Ishikawa (cell line): ENCODE measurements around the gene CPED1.

ENCODE experiments used
- CEBPB ChIP-seq: IDR thresholded peaks from 2 replicates; pipeline ENCODE4 v1.6.1; 2012
- EP300 ChIP-seq: IDR thresholded peaks from 2 replicates; pipeline ENCODE4 v1.6.1; 2012; ENCODE audit warnings: borderline replicate concordance
- FOXM1 ChIP-seq: IDR thresholded peaks from 2 replicates; pipeline ENCODE4 v1.6.1; 2012; ENCODE audit warnings: low read depth, borderline replicate concordance
- MAX ChIP-seq: IDR thresholded peaks from 2 replicates; pipeline ENCODE4 v1.6.1; 2012
- NFIC ChIP-seq: IDR thresholded peaks from 2 replicates; pipeline ENCODE4 v1.6.1; 2012
- REST ChIP-seq: IDR thresholded peaks from 2 replicates; pipeline ENCODE4 v1.6.1; 2012; ENCODE audit warnings: low read depth, mild to moderate bottlenecking
- YY1 ChIP-seq: IDR thresholded peaks from 2 replicates; pipeline ENCODE4 v1.6.1; 2012; ENCODE audit warnings: low read depth
- ZBTB7A ChIP-seq: IDR thresholded peaks from 2 replicates; pipeline ENCODE4 v1.6.1; 2012; ENCODE audit warnings: low read depth

GRCh38 chr7:121334875-121335648 lies 346.6 kb downstream of the CPED1 start:
- TF ChIP-seq CEBPB (no peak), YY1 (no peak), EP300 (no peak), FOXM1 (no peak), MAX (no peak), REST (no peak), NFIC (no peak), ZBTB7A (no peak)
